Right atrium auricular region (tissue), 2 donors: ENCODE results near the gene RNU1-4. TPM values are rescaled to one million over a fixed set of nuclear protein-coding genes. Genes with fewer than 3 reads are reported as not detected.
"Not testable (repeated sequence)": the region's sequence is repeated elsewhere in the genome, so short reads cannot be mapped to it uniquely, and the experiment has no call there.

Experiments used
- DNase-seq: peaks from one replicate; pipeline ENCODE4 v3.0.0-alpha.2; 2019; ENCODE audit warnings: low spot score
- H3K27ac ChIP-seq, 2 donors: fragments of 200-600 bp; sonication (generic); 1 replicate in 1 of 2; 2 replicates in 1 of 2; pipeline ENCODE4 v1.5.1; 2016 to 2019
- H3K27me3 ChIP-seq, 2 donors: fragments of 200-600 bp; sonication (generic); one replicate each; pipeline versions ENCODE4 v1.5.1 to v1.6.0; 2017 to 2019
- H3K36me3 ChIP-seq: fragments of 200-600 bp; sonication (generic); one replicate; pipeline ENCODE4 v1.5.1; 2016
- H3K4me1 ChIP-seq, 2 donors: fragments of 200-600 bp; sonication (generic); one replicate each; pipeline versions ENCODE4 v1.5.1 to v1.6.0; 2017 to 2019
- H3K4me3 ChIP-seq, 2 donors: fragments of 200-600 bp; sonication (generic); 1 replicate in 1 of 2; 2 replicates in 1 of 2; pipeline ENCODE4 v1.5.1; 2017 to 2019; ENCODE audit warnings: mild to moderate bottlenecking in 1 of 2, moderate library complexity in 1 of 2
- H3K9me3 ChIP-seq, 2 donors: fragments of 200-600 bp; sonication (generic); one replicate each; pipeline ENCODE4 v1.5.1; 2019
- total RNA-seq, 2 donors: library from RNA; depleted of rRNA; stranded (reverse); fragments of >200 nt; gene quantifications; one replicate each; pipeline ENCODE4 v1.1.0, GENCODE V29; 2016

The RNU1-4 gene
- total RNA-seq, 2 donors from 2014 or later = not detected

DNA sequence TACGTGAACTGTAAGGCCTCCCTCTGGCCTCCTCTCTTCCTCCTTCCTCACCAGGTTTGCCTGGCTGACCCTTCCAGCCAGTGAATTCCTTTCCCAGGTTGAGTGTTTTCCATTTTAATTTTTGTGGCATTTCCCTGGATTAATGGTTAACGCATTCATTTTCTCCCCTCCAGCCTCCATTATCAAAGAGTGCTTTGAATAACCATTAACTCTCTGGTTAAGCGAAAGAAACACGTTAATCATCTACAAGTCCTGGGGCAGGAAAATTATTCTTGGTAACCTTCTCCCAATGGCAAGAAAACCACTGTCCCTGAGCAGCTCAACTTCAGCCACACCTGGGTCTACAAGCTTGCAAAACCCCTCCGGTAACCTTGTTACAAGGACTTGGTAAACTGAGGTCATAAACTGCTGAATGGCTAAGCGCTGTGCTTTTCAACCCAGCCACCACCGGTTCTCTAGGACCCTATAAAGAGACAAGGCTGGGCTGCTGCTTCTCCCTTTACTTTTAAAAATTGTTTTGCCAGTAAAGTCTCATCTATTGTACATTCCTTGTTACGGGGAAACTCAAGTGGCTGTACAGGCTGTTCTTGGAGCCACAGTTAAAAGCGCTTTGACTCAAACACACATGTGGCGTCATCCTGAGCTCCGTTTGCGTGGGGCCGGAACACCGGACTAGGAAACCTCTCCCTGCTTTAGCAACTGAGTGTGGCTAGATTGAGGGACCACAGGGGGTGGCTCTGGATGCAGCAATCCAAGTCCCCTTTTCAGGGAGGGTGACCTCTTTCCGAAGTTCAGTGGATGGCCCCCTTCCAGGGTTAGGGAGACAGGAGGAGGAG, 24.7 kb downstream of the RNU1-4 start:
- peak; percentile 68 for DNase-seq
- not testable (repeated sequence) for H3K36me3 ChIP-seq, H3K9me3 ChIP-seq, H3K27me3 ChIP-seq, H3K27ac ChIP-seq, H3K4me1 ChIP-seq
- H3K4me3 ChIP-seq = peak overlapping the region in 1 of 2 donors; percentile 18

- peak; percentile 59 for DNase-seq
- H3K36me3 ChIP-seq, H3K9me3 ChIP-seq, H3K27ac ChIP-seq, H3K27me3 ChIP-seq, H3K4me1 ChIP-seq: not testable (repeated sequence)
- H3K4me3 ChIP-seq = peak overlapping the region in 1 of 2 donors; percentile 18
Observed at GRCh38 chr1:16765731-16766605, 25.7 kb downstream of the RNU1-4 start.

DNA sequence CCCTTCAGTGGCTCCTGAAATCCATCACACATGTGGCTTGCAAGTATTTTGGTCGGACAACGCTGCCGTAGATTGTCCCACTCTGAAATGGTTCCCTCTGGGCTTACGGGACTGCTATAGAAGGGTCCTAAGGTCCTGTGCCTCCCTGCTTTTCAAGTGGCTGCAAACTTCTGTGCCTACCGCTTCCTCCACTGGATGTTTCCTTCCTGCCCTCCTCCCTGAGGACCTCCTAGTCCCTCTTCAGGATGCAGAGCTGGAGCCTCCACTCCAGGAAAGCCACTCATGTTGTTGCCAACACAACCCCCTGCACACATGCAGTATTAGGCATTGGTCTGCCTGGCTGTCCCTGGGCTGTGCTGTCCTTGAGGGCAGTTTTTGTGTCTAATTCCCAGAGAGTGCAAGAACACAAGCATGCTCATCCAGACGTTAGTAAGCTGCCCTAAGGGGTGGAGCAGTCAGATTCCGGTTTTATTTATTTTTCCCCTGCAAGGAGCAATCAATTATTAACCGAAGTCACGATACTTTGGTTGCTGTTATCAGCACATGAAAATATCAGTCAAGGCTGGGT, 26.5 kb downstream of the RNU1-4 start:
- H3K4me1 ChIP-seq, H3K4me3 ChIP-seq, H3K9me3 ChIP-seq, H3K36me3 ChIP-seq, H3K27me3 ChIP-seq, H3K27ac ChIP-seq: not testable (repeated sequence)
- DNase-seq = peak; percentile 52

GRCh38 chr1:16770139-16770759, 29.9 kb downstream of the RNU1-4 start:
- H3K27ac ChIP-seq, H3K4me3 ChIP-seq, H3K4me1 ChIP-seq: not testable (repeated sequence)

DNA sequence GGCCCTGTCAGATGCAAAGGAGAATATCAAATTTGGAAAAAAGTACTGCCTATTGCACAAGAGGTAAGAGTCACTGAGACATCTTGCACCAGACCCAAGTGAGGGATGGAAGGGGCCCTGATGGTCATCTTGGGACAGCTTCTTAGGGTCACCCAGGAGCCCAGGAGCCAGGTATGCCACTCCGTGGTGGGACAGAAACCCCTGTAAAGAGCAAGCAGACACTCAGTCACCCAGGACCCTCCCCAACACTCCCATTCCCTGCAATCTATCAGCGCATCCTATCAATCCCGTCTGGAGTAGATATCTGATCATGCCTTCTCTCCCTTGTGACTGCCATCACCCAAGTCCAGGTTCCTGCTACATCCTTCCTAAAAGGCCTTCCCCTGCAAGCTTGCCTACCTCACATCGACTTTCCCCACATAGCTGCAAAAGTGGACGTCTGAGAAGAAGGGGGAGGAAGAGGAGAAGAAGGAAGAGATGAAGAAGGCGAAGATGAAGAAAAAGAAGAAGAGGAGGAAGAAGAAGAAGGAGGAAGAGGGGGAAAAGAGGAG, 30.7 kb downstream of the RNU1-4 start:
- not testable (repeated sequence) for H3K27me3 ChIP-seq, H3K27ac ChIP-seq, H3K4me3 ChIP-seq, H3K4me1 ChIP-seq, H3K9me3 ChIP-seq, H3K36me3 ChIP-seq
- peak; percentile 53 for DNase-seq

More at GRCh38 chr1:16770139-16770759, 29.9 kb downstream of the RNU1-4 start:
- peak; percentile 32 for DNase-seq
- not testable (repeated sequence) for H3K27me3 ChIP-seq, H3K36me3 ChIP-seq, H3K9me3 ChIP-seq

DNA sequence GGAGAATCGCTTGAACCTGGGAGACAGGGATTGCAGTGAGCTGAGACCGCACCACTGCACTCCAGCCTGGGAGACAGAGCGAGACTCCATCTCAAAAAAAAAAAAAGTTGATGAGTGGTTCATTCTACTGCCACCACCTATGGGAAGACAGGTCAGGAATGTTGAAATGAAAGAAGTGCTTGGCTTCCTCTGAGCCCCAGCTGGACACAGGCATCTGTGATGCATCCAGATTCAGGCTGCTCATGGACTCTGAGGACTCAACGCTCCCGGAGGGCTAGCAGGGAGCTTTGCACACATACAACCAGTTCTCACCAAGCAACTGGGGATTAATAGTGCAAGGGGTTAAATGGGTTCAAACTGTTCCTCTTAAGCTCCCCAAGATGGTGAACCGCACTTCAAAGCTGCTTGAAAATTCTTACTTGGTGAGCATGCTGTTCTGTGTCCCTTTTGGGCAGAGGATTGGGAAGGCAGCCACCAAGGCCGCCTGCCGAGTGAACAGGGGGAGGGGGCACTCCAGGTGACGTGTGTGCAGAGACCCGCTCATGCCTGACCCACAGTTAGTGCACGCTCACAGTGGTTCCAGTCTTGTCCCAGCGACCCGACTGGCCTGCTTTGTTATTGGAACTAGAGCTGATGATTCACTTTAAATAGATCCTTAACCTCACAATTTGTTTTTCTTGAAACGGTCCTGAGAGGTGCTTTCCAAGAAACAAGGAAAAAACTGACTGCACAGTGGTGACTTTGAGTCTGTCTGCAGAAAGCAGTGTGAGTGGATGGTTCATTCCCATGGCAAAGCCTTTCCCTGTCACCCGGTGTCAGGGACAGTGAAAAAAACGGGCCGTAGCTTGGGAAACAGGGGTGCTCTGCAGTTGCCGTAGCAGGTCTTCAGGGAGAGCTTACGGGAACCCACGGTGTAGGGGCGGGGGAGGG, 32.2 kb downstream of the RNU1-4 start:
- DNase-seq = peak; percentile 64
- H3K9me3 ChIP-seq, H3K4me1 ChIP-seq, H3K4me3 ChIP-seq, H3K27me3 ChIP-seq, H3K36me3 ChIP-seq, H3K27ac ChIP-seq: not testable (repeated sequence)

- not testable (repeated sequence) for H3K9me3 ChIP-seq, H3K4me1 ChIP-seq, H3K4me3 ChIP-seq, H3K27me3 ChIP-seq, H3K27ac ChIP-seq, H3K36me3 ChIP-seq
- peak; percentile 58 for DNase-seq
Observed at GRCh38 chr1:16773205-16773596, 32.9 kb downstream of the RNU1-4 start.

GRCh38 chr1:16773723-16774122, 33.4 kb downstream of the RNU1-4 start:
- H3K27ac ChIP-seq, H3K27me3 ChIP-seq, H3K4me1 ChIP-seq, H3K4me3 ChIP-seq, H3K36me3 ChIP-seq, H3K9me3 ChIP-seq: not testable (repeated sequence)
- DNase-seq = peak; percentile 16

DNA sequence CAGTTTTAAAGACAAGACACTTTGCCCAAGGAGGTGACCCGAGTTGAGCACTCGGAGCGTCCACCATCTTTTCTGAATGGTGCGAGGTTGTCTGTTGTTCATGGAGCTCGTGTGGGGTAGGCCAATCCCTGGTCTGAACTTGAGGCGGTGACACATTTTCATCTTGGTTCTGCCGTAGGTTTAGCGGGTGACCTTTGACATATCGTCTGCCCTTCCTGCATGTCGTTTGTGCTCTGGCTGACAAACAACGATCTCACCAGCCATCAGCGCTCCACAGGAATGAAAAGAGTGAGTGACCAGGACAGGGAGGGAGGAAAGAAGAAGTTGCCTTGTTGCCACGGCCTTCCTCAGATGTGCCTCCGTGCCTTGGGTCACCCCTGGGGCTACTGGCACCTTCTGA, 34.5 kb downstream of the RNU1-4 start:
- not testable (repeated sequence) for H3K27ac ChIP-seq, H3K4me1 ChIP-seq, H3K9me3 ChIP-seq, H3K4me3 ChIP-seq, H3K27me3 ChIP-seq, H3K36me3 ChIP-seq
- DNase-seq = peak; percentile 51

DNA sequence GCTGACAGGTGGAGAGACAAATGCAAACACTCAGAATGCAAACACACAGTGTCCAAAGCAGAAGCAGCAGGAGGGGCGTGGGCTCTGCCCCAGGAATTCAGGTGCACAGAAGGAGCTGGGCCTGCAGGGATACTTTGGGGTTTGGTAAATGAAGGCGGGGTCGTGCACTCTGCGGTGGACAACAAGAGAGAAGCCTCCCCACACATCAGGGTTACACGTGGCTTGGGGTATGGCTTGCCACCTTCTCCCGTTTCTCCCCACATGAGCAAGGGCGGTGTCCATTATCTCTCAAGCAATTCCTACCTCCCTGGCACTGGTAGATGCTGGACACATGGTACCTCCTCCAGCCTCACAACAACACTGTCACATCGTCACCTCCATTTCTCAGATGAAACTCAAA, 35.0 kb downstream of the RNU1-4 start:
- H3K36me3 ChIP-seq, H3K27me3 ChIP-seq, H3K27ac ChIP-seq, H3K4me3 ChIP-seq, H3K9me3 ChIP-seq, H3K4me1 ChIP-seq: not testable (repeated sequence)
- peak; percentile 36 for DNase-seq

- not testable (repeated sequence) for H3K27me3 ChIP-seq, H3K4me3 ChIP-seq, H3K9me3 ChIP-seq, H3K36me3 ChIP-seq, H3K27ac ChIP-seq, H3K4me1 ChIP-seq
- DNase-seq = peak; percentile 23
Observed at GRCh38 chr1:16776248-16776647, 35.9 kb downstream of the RNU1-4 start.

GRCh38 chr1:16776835-16777234, 36.5 kb downstream of the RNU1-4 start:
- not testable (repeated sequence) for H3K4me1 ChIP-seq, H3K36me3 ChIP-seq, H3K9me3 ChIP-seq, H3K27me3 ChIP-seq, H3K4me3 ChIP-seq, H3K27ac ChIP-seq
- DNase-seq = peak; percentile 11

- not testable (repeated sequence) for H3K27me3 ChIP-seq, H3K36me3 ChIP-seq, H3K9me3 ChIP-seq, H3K27ac ChIP-seq, H3K4me3 ChIP-seq, H3K4me1 ChIP-seq
- DNase-seq = peak; percentile 55
Observed at GRCh38 chr1:16777821-16778220, 37.5 kb downstream of the RNU1-4 start.
